ENCODE results near the gene C11orf91.

GRCh38 chr11:33734441-33735270 is 34.0 kb upstream of the C11orf91 start:
- TF ChIP-seq CTCF (IDR thresholded peaks at IDR 0.05) (no peak), POLR2A (IDR thresholded peaks at IDR 0.05) (no peak), POLR2AphosphoS5 (IDR thresholded peaks at IDR 0.05) (peak in 1 of 3 donors; percentile 14)

Data from breast epithelium (tissue), 3 donors.